GM10847 (cell line): ENCODE data around the gene LDLRAD4.

Experiments
- POLR2A ChIP-seq: IDR thresholded peaks from 2 replicates; pipeline ENCODE4 v1.6.1; 2011; ENCODE audit not compliant: insufficient read length; ENCODE audit errors: extremely low read depth

The LDLRAD4 gene

DNA sequence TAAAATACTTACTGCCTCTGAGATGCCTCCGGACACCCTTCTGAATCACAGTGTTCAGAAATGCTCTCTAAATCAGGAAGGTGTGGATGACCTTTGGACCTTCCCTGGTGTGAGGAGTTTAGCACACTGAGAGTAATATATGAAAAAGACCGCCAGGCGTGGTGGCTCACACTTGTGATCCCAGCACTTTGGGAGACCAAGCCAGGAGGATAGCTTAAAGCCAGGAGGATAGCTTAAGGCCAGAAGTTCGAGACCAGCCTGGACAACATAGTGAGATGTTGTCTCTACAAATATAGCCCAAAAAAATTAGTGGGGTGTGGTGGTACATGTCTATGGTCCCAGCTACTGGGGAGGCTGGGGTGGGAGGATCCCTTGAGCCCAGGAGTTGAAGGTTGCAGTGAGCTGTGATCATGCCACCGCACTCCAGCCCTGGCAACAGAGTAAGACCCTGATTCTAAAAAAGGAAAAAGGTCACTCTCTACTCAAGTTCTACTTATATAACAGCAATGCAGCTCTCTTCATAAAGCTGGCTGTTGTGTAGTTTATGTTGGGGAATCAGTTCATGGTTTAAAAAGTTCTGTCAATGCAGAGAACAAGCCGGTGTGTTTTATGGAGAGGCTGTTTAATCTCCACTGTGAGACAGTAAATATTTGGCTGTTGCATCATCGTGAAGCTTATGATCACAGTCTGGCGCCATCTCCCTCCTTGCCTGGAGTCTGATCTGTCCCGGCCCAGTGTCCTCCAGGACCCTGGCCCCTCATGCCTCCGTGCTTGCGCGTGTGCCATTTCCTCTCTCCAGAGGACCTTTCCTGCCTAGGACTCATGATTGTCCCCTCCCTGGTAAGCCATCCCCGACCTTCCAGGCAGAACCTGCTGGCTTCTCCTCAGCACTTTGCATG lies 323.3 kb downstream of the LDLRAD4 start:
- no peak for TF ChIP-seq POLR2A

DNA sequence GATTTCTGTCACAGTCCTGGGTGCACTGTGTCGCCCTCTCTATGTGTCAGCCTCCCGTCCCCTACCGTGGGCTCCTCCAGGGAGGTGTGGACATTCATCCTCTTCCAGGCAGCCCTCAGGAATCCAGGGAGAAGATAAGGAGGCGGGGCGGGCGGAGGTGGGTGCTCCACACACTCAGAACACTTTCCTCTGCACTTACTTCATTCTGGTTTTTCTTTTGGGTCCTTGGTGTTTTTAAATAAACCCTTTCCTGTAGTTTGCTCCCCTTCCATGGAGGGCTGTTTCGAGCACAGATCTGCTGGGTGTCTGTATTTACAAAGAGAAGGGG lies 323.9 kb downstream of the LDLRAD4 start:
- no peak for TF ChIP-seq POLR2A

GRCh38 chr18:13543144-13543543 lies 324.6 kb downstream of the LDLRAD4 start:
- no peak for TF ChIP-seq POLR2A

DNA sequence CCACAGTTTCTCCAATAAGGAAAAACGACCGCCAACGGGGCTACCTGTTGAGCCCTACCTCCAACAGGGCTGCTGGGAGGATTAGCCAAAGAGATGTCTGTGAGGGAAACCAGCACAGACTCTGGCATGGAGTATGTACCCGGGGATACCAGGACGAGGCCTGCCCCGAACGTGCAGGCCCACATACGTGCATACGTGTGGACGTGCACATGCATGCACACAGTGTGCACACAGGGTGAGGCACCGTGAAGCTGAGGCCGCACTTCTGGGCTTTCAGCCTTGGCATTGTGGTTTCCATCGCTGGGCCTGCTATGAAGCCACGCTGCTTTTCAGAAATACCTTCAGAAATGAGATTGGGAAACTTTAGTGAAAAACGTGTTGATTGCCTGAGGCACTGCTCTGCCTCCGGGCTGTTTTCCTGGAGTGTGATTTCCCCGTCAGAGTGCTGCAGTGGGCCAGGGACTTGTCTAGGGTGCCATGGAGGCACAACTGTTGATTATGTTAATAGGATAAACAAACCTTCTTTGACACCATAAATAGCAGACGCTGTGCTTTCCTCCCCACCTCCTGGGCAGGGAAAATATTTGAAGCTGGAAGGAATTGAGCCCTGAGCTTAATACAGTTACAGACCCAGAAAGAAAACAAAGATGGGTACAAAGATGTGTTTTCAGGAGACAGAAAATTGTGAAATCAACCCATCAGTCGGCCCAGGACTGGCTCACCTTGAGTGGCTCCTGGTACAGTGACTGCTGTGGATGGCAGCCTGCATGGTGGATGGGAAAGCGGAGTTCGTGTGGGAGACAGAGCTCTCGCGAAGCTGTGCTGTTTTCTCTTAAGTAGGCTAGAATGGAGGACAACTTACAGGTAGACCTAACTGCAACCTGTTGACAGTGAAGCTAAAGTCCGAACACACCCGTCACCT lies 325.5 kb downstream of the LDLRAD4 start:
- no peak for TF ChIP-seq POLR2A

- no peak for TF ChIP-seq POLR2A
These were observed 326.4 kb downstream of the LDLRAD4 start for GRCh38 chr18:13544953-13545352.

DNA sequence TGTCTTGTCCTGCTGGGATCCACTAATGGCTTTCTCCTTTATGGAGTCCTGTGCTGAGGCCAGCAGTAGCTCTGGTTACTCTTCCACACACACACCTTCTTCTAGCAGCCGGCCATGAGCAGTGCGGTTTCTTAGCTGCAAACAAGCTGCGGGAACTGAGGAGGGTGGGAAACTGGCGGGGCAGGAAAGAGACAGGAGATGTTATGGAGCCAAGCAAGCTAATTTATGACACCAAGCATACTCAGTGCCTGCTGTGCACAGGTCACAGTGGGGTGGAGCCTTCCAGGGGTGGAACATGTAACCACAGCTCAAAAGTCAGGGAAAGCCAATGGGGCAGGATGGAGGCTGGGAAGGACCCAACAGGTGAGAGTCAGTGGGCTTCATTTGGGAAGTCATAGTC lies 327.0 kb downstream of the LDLRAD4 start:
- no peak for TF ChIP-seq POLR2A

- TF ChIP-seq POLR2A = no peak
These were observed 327.4 kb downstream of the LDLRAD4 start for GRCh38 chr18:13545955-13546354.

GRCh38 chr18:13546638-13547037 lies 328.1 kb downstream of the LDLRAD4 start:
- TF ChIP-seq POLR2A = no peak

GRCh38 chr18:13547347-13547746 lies 328.8 kb downstream of the LDLRAD4 start:
- no peak for TF ChIP-seq POLR2A

DNA sequence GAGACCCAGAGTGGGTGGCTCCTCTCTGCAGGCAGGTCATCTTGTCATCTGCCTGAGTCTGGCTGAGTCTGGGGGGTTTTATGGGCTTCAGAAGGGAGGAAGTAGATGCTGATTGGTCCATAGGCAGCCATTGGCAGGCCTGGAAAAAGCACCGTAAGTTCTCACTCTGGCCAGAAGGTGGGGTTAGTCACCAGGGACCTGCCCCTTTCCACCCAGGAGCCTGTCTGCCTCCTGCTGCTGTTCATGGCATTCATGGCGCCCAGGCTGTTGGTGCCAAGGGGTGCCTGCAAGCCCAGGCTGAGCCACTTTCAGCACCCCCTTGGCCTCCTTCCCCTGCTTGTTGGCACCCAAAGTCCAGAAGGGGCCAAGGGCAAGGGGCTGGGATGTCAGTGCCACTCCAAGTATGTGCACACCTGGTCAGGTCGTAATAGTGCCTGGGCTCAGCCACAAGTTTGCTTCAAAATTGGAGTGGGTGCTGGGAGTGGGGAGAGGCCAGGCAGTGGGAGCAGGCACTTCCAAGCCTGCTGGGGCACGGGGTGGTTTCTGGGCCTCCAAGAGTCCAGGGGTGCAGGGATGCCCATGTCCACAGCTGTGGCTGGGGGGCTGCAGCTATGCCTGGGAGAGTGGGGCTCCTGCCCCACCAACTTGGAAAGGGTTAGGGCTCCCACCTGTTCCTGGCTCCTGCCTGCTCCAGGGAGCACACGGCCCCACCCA lies 329.7 kb downstream of the LDLRAD4 start:
- no peak for TF ChIP-seq POLR2A

DNA sequence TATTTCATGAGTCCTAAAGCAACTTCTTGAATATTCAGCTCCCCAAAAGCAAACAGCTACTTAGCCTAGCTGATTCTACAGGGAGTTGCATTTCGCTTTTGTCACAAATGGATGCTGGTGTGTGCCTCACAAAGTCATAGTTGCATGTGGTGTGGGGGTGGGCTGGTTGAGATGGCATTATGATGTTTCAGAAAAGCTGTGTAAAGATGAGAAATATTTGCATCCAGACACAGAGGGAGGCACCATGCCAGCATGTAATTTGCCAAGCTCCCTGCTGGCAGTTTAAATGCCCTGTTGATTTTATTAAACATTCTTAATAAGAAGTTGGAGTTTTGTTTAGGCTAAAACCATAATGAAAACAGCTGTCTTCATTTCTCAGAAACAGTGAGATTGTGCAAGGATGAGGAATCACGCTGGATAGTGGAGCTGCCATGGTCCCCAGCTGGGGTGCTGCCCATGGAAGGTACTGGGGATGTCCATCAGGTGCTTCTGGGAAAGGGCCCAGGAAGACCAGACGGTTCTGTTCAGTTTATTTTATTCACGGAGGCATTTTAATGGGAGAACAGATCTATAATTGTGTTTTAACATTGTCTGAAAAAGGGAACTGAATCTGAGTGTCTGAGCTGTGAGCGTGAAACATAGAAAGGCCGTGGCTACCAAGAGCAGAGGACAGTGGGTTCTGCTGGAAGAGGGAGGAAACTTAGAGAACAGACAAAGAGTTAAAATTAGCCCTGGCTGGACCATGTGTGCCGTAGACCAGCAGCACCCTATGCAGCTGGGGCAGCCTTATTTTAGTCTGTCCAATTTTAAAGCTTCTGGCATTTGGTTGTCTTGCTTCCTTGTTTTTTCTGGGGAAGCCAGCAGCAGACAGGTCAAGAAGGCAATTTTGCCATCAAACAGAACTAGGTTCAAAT lies 330.7 kb downstream of the LDLRAD4 start:
- TF ChIP-seq POLR2A = no peak

- TF ChIP-seq POLR2A = no peak
These were observed 331.3 kb downstream of the LDLRAD4 start for GRCh38 chr18:13549880-13550232.

GRCh38 chr18:13550418-13551304 lies 332.1 kb downstream of the LDLRAD4 start:
- TF ChIP-seq POLR2A = no peak

GRCh38 chr18:13551305-13551603 lies 332.7 kb downstream of the LDLRAD4 start:
- no peak for TF ChIP-seq POLR2A
